H9 (cell line): ENCODE data around the gene PREPL. TPM values are rescaled to one million over a fixed set of nuclear protein-coding genes. Genes with fewer than 3 reads are reported as not detected.

Experiments
- DNase-seq: peaks from one replicate; pipeline ENCODE4 v3.0.0-alpha.2; 2017
- H2AFZ ChIP-seq: one replicate; pipeline ENCODE4 v1.6.1; 2013; ENCODE audit warnings: mild to moderate bottlenecking, low read length, control low read depth, moderate library complexity
- H2AK5ac ChIP-seq: 2 replicates; pipeline ENCODE4 v1.6.1; 2013; ENCODE audit warnings: low read length, control low read depth, mixed read lengths; ENCODE audit not compliant: insufficient read length
- H2BK120ac ChIP-seq: one replicate; pipeline ENCODE4 v1.6.1; 2013; ENCODE audit warnings: low read depth, mild to moderate bottlenecking, low read length, control low read depth, inconsistent platforms; ENCODE audit not compliant: poor library complexity, severe bottlenecking
- H2BK12ac ChIP-seq: 2 replicates; pipeline ENCODE4 v1.6.1; 2013; ENCODE audit warnings: low read length, control low read depth, mixed read lengths, low read depth; ENCODE audit not compliant: insufficient read length
- H2BK15ac ChIP-seq: 2 replicates; pipeline ENCODE4 v1.6.1; 2013; ENCODE audit warnings: low read depth, low read length, control low read depth
- H2BK20ac ChIP-seq: one replicate; pipeline ENCODE4 v1.6.1; 2013; ENCODE audit warnings: low read depth, mild to moderate bottlenecking, low read length, control low read depth, inconsistent platforms; ENCODE audit not compliant: poor library complexity, severe bottlenecking
- H2BK5ac ChIP-seq: 2 replicates; pipeline ENCODE4 v1.6.1; 2013; ENCODE audit warnings: low read length, control low read depth, mixed read lengths; ENCODE audit not compliant: insufficient read length
- H3K14ac ChIP-seq: 2 replicates; pipeline ENCODE4 v1.6.1; 2013; ENCODE audit warnings: low read length, control low read depth; ENCODE audit not compliant: insufficient read depth
- H3K18ac ChIP-seq: 2 replicates; pipeline ENCODE4 v1.6.1; 2013; ENCODE audit warnings: low read depth, mild to moderate bottlenecking, mixed read lengths, low read length, control low read depth; ENCODE audit not compliant: insufficient read length
- H3K23ac ChIP-seq: 2 replicates; pipeline ENCODE4 v1.6.1; 2013; ENCODE audit warnings: low read length, control low read depth, mixed read lengths, low read depth; ENCODE audit not compliant: insufficient read length
- H3K23me2 ChIP-seq: 2 replicates; pipeline ENCODE4 v1.6.1; 2013; ENCODE audit warnings: low read depth, mild to moderate bottlenecking, mixed read lengths, low read length, control low read depth; ENCODE audit not compliant: insufficient read length, poor library complexity, severe bottlenecking
- H3K27ac ChIP-seq: 2 replicates; pipeline ENCODE4 v1.5.1; 2013; ENCODE audit warnings: low read length, control low read depth, mixed read lengths, low read depth; ENCODE audit not compliant: insufficient read length
- H3K27me3 ChIP-seq: 2 replicates; pipeline ENCODE4 v1.6.1; 2013; ENCODE audit warnings: low read length, control low read depth, inconsistent platforms; ENCODE audit not compliant: insufficient read depth
- H3K4ac ChIP-seq: 2 replicates; pipeline ENCODE4 v1.6.1; 2013; ENCODE audit warnings: low read depth, mild to moderate bottlenecking, control low read depth, inconsistent platforms, low read length, moderate library complexity
- H3K4me1 ChIP-seq: 2 replicates; pipeline ENCODE4 v1.6.1; 2013; ENCODE audit warnings: low read length, control low read depth, inconsistent platforms; ENCODE audit not compliant: insufficient read depth
- H3K4me2 ChIP-seq: 2 replicates; pipeline ENCODE4 v1.6.1; 2013; ENCODE audit warnings: low read length, control low read depth, mixed read lengths; ENCODE audit not compliant: insufficient read length, insufficient read depth
- H3K56ac ChIP-seq: 2 replicates; pipeline ENCODE4 v1.6.1; 2013; ENCODE audit warnings: low read depth, mild to moderate bottlenecking, mixed read lengths, low read length, control low read depth; ENCODE audit not compliant: insufficient read length
- H3K79me1 ChIP-seq: 2 replicates; pipeline ENCODE4 v1.6.1; 2013; ENCODE audit warnings: low read depth, mild to moderate bottlenecking, moderate library complexity, low read length, control low read depth, inconsistent platforms; ENCODE audit not compliant: insufficient read depth, poor library complexity, severe bottlenecking
- H3K79me2 ChIP-seq: 2 replicates; pipeline ENCODE4 v1.6.1; 2013; ENCODE audit warnings: low read length, control low read depth, inconsistent platforms; ENCODE audit not compliant: insufficient read depth
- H3K9ac ChIP-seq: 2 replicates; pipeline ENCODE4 v1.6.1; 2013; ENCODE audit warnings: low read length, control low read depth, mixed read lengths; ENCODE audit not compliant: insufficient read length; ENCODE audit errors: extremely low read depth
- H3K9me3 ChIP-seq: one replicate; pipeline ENCODE4 v1.6.1; 2013; ENCODE audit warnings: low read depth, low read length, inconsistent platforms; ENCODE audit not compliant: control insufficient read depth
- H3T11ph ChIP-seq: one replicate; pipeline ENCODE4 v1.6.1; 2013; ENCODE audit warnings: mild to moderate bottlenecking, low read length, control low read depth, inconsistent platforms
- H4K20me1 ChIP-seq: one replicate; pipeline ENCODE4 v1.6.1; 2013; ENCODE audit not compliant: control insufficient read depth, insufficient read length, insufficient read depth
- H4K5ac ChIP-seq: 2 replicates; pipeline ENCODE4 v1.6.1; 2013; ENCODE audit warnings: low read depth, mild to moderate bottlenecking, mixed read lengths, low read length, control low read depth; ENCODE audit not compliant: insufficient read length
- H4K8ac ChIP-seq: replicated peaks from 2 replicates; pipeline ENCODE4 v1.6.1; 2013; ENCODE audit warnings: low read length, control low read depth, mixed read lengths, low read depth; ENCODE audit not compliant: insufficient read length
- H4K91ac ChIP-seq: 2 replicates; pipeline ENCODE4 v1.6.1; 2013; ENCODE audit warnings: low read depth, mild to moderate bottlenecking, moderate library complexity, mixed read lengths, low read length, control low read depth; ENCODE audit not compliant: insufficient read length
- H3K27ac Mint-ChIP-seq, 3 experiments: 2 replicates in 2 of 3; 3 replicates in 1 of 3; pipeline ENCODE4 v1.8.0; 2020 to 2021; ENCODE audit warnings: mixed read lengths in 3 of 3, mild to moderate bottlenecking in 1 of 3, moderate library complexity in 1 of 3
- H3K27me3 Mint-ChIP-seq: 2 replicates; pipeline ENCODE4 v1.8.0; 2021; ENCODE audit warnings: low read depth, mild to moderate bottlenecking, moderate library complexity, mixed read lengths
- H3K36me3 Mint-ChIP-seq, 3 experiments: 2 replicates in 2 of 3; 3 replicates in 1 of 3; pipeline ENCODE4 v1.8.0; 2020 to 2021; ENCODE audit warnings: low read depth in 3 of 3, mixed read lengths in 3 of 3; ENCODE audit not compliant: insufficient read depth in 1 of 3
- H3K4me1 Mint-ChIP-seq, 2 experiments: 2 replicates each; pipeline ENCODE4 v1.8.0; 2020; ENCODE audit warnings: mixed read lengths in 2 of 2
- H3K4me3 Mint-ChIP-seq, 2 experiments: 2 replicates in 1 of 2; 3 replicates in 1 of 2; pipeline ENCODE4 v1.8.0; 2020 to 2021; ENCODE audit warnings: mild to moderate bottlenecking in 2 of 2, mixed read lengths in 2 of 2, moderate library complexity in 1 of 2
- H3K9me3 Mint-ChIP-seq, 2 experiments: 2 replicates in 1 of 2; 3 replicates in 1 of 2; pipeline ENCODE4 v1.8.0; 2020; ENCODE audit warnings: mild to moderate bottlenecking in 2 of 2, mixed read lengths in 2 of 2, moderate library complexity in 1 of 2
- total RNA-seq: library from RNA; stranded (reverse); gene quantifications from 2 replicates; pipeline ENCODE4 v1.2.1, GENCODE V29; 2021
- TF ChIP-seq, protein P1 (sequence below): fragments of 200-600 bp; sonication (generic); conservative IDR thresholded peaks from 3 replicates; pipeline ENCODE4 v1.8.0; 2021; ENCODE audit warnings: antibody characterized with exemption, mild to moderate bottlenecking

PREPL gene
- total RNA-seq, 1 experiment from 2014 or later, result 30.1 TPM

DNA sequence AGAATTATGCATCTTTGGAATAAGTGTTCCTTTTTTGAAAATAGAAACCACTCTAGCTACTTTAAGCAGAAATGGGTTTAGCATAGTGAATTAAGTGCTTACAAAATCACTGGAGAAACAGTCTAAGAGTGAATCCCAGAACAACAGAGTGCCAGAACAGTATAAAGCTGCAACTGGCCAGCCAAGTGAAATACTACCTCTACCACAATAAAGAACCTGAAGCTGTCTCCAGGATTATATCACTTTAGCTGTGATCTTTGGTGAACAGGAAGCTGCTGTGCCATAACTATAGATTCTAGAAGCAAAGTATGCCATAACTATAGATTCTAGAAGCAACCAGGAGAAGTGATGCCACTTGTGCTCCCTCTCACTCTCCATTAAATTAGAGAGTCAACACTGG lies 8.1 kb upstream of the PREPL start:
- Histone ChIP-seq H3K56ac (no peak overlapping the region), H3K4me1 (no peaks in the 10 kb centered on the region), H3K4ac (no peak overlapping the region), H3K9ac (no peak overlapping the region), H3T11ph (no peak overlapping the region), H3K14ac (no peak overlapping the region), H4K5ac (no peak overlapping the region), H3K23ac (no peak overlapping the region), H3K27me3 (no peaks in the 10 kb centered on the region), H3K18ac (no peak overlapping the region), H3K4me2 (no peak overlapping the region), H2AFZ (no peak overlapping the region), H2BK5ac (no peak overlapping the region), H2BK15ac (no peak overlapping the region), H4K91ac (no peak overlapping the region), H2BK120ac (no peak overlapping the region), H4K8ac (no peak overlapping the region), H2BK20ac (no peak overlapping the region), H3K9me3 (no peaks in the 10 kb centered on the region), H3K79me2 (peaks cover 9% of the 10 kb centered on the region; the same call in 1 of the 2 replicates), H4K20me1 (no peaks in the 10 kb centered on the region), H2BK12ac (no peak overlapping the region), H3K79me1 (peaks cover 2% of the 10 kb centered on the region), H3K27ac (no peak overlapping the region), H2AK5ac (no peak overlapping the region), H3K23me2 (peaks cover 3% of the 10 kb centered on the region)
- H3K9me3 Mint-ChIP-seq, result no peaks in the 10 kb centered on the region
- peaks cover 11 to 15% of the 10 kb centered on the region in 2 experiments for H3K4me1 Mint-ChIP-seq
- peaks cover 0 to 2% (median 0%) of the 10 kb centered on the region in 3 experiments; a peak in 1 of 7 replicates for H3K36me3 Mint-ChIP-seq
- no peak overlapping the region for H3K4me3 Mint-ChIP-seq
- TF ChIP-seq, protein P1, sequence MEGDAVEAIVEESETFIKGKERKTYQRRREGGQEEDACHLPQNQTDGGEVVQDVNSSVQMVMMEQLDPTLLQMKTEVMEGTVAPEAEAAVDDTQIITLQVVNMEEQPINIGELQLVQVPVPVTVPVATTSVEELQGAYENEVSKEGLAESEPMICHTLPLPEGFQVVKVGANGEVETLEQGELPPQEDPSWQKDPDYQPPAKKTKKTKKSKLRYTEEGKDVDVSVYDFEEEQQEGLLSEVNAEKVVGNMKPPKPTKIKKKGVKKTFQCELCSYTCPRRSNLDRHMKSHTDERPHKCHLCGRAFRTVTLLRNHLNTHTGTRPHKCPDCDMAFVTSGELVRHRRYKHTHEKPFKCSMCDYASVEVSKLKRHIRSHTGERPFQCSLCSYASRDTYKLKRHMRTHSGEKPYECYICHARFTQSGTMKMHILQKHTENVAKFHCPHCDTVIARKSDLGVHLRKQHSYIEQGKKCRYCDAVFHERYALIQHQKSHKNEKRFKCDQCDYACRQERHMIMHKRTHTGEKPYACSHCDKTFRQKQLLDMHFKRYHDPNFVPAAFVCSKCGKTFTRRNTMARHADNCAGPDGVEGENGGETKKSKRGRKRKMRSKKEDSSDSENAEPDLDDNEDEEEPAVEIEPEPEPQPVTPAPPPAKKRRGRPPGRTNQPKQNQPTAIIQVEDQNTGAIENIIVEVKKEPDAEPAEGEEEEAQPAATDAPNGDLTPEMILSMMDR, result no peak
- H3K27me3 Mint-ChIP-seq, result no peaks in the 10 kb centered on the region
- no peak for DNase-seq
- no peak overlapping the region for H3K27ac Mint-ChIP-seq
